Muscle of leg (tissue), 11 donors: ENCODE measurements around the gene EXT2. TPM values are rescaled to one million over a fixed set of nuclear protein-coding genes. Genes with fewer than 3 reads are reported as not detected.

Experiments
- DNase-seq: peaks from one replicate; pipeline ENCODE4 v3.0.0; 2013
- H3K27ac ChIP-seq: one replicate; pipeline ENCODE4 v1.5.1; 2013; ENCODE audit warnings: mild to moderate bottlenecking, low read length, control low read depth
- H3K27me3 ChIP-seq: one replicate; pipeline ENCODE4 v1.6.1; 2013; ENCODE audit warnings: low read length; ENCODE audit not compliant: control insufficient read depth, insufficient read depth
- H3K36me3 ChIP-seq: one replicate; pipeline ENCODE4 v1.6.1; 2013; ENCODE audit warnings: low read length; ENCODE audit not compliant: control insufficient read depth, insufficient read depth
- H3K4me1 ChIP-seq: one replicate; pipeline ENCODE4 v1.6.1; 2013; ENCODE audit warnings: low read length; ENCODE audit not compliant: control insufficient read depth, insufficient read depth
- H3K4me3 ChIP-seq: one replicate; pipeline ENCODE4 v1.5.1; 2013; ENCODE audit warnings: low read length, control low read depth
- H3K9me3 ChIP-seq: replicated peaks from 2 replicates; pipeline ENCODE4 v1.6.1; 2013; ENCODE audit warnings: low read depth, low read length; ENCODE audit not compliant: control insufficient read depth
- WGBS: methylation state at CpG from one replicate; pipeline ENCODE4 v1.1.5; 2013; ENCODE audit warnings: missing lambda C conversion rate; ENCODE audit not compliant: insufficient coverage; 5-methylcytosine and 5-hydroxymethylcytosine counted together
- polyA plus RNA-seq, 8 donors: library from polyadenylated mRNA; unstranded; fragments of 120-200 nt; gene quantifications; one replicate each; pipeline versions ENCODE4 v1.2.1 to v1.2.3, GENCODE V29; 2013; ENCODE audit warnings: inconsistent platforms in 1 of 8, low replicate concordance in 1 of 8; ENCODE audit not compliant: insufficient read length in 8 of 8, insufficient read depth in 1 of 8
- total RNA-seq: library from RNA; stranded (reverse); fragments of 120-200 nt; gene quantifications from one replicate; pipeline ENCODE4 v1.2.4, GENCODE V29; 2013

Gene EXT2
- total and polyA plus RNA-seq, 9 donors, result 44.3 to 66.8 (median 56.2) TPM

DNA sequence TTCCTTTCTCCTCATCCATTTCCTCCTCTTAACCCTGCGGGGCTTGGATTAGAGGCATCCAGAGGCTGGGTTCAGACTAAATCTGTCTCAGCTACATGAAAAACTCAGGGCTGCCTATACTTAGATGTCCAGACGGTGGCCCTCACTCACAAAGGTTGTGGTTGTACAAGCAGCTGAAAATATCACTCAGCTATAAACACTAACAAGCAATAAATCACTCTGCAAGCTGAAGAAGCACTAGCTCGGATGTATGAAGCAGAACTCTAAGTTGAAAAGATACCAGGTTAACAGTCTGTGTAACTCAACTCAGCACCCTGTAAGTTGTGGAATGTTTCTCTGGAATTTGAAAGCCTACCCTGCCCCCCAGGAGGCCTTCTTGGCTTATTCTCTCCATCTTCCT, 82.9 kb downstream of the EXT2 start:
- H3K27me3 ChIP-seq, result no peaks in the 10 kb centered on the region
- DNase-seq, result peak; percentile 66
- WGBS, result 60% methylated on average over 2 of the region's 3 CpGs
- H3K9me3 ChIP-seq, result no peaks in the 10 kb centered on the region
- H3K27ac ChIP-seq, result no peak overlapping the region
- peaks cover 11% of the 10 kb centered on the region for H3K4me1 ChIP-seq
- no peaks in the 10 kb centered on the region for H3K36me3 ChIP-seq
- H3K4me3 ChIP-seq, result no peak overlapping the region

DNA sequence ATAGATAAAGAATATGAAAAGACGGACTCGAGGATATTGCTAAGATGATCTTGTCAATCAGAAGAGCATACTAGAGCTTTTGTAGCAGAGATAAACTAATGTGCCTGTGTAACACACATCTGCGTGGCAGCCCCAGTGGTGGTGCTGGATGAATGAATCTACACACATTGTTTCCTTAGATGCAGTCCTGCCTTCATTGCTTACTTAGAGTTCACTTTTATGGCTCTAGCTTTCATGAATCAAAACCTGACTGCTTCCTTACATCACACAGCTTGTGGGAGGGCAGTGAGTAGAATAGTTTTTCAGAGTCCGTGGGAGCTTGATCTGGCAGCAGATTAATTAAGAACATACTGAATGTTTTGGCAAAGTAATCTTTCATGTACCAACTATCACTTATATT, 83.7 kb downstream of the EXT2 start:
- Histone ChIP-seq H3K9me3 (no peaks in the 10 kb centered on the region), H3K27ac (no peak overlapping the region), H3K4me3 (no peak overlapping the region), H3K36me3 (no peaks in the 10 kb centered on the region), H3K27me3 (no peaks in the 10 kb centered on the region), H3K4me1 (peaks cover 11% of the 10 kb centered on the region)
- 57% methylated on average over 3 of the region's 4 CpGs for WGBS
- DNase-seq, result no peak

DNA sequence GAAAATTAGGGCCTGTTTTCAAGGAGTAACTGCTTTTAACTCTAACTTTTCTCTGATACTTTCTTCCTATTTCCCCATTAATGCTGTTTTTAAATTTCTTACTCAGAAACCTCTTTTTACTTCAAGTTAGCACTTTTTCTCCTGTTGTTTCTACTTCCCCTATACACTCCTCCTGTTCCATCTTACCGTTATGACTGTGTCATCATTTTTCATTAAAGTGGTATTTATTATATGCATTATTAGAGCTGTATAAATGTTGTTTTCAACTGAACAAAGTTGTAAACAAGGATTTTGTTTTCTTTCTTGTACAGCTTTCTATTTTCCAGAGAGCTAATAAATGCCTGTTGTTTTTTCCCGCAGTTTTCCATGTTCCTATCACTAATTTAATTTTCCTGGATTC, 84.6 kb downstream of the EXT2 start:
- 100% methylated on average over 1 of the region's 2 CpGs for WGBS
- H3K9me3 ChIP-seq, result no peaks in the 10 kb centered on the region
- H3K27ac ChIP-seq, result no peak overlapping the region
- no peaks in the 10 kb centered on the region for H3K36me3 ChIP-seq
- peaks cover 11% of the 10 kb centered on the region for H3K4me1 ChIP-seq
- no peaks in the 10 kb centered on the region for H3K27me3 ChIP-seq
- no peak overlapping the region for H3K4me3 ChIP-seq
- no peak for DNase-seq

DNA sequence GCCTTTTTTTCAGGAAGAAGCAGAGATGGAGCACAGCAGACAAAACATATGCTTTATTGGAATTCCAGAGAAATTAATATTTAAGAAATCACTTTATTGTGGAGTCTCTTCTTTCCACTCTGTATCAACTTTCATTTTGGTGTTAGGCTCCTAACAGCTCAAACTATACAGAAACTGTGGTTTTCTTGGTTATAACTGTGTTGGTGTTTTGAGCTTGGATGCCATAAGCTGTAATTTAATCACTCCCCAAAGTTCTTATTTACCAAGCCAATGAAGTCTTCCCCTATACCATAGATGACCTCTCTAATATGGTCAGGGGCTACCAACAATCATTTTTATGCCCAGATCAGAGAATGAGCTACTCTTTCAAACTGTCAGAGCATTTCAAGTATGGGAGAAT, 90.0 kb downstream of the EXT2 start:
- no peak overlapping the region for H3K27ac ChIP-seq
- peaks cover 19% of the 10 kb centered on the region for H3K9me3 ChIP-seq
- no peaks in the 10 kb centered on the region for H3K27me3 ChIP-seq
- H3K36me3 ChIP-seq, result peaks cover 6% of the 10 kb centered on the region
- H3K4me3 ChIP-seq, result no peak overlapping the region
- no peak for DNase-seq
- no peaks in the 10 kb centered on the region for H3K4me1 ChIP-seq

DNA sequence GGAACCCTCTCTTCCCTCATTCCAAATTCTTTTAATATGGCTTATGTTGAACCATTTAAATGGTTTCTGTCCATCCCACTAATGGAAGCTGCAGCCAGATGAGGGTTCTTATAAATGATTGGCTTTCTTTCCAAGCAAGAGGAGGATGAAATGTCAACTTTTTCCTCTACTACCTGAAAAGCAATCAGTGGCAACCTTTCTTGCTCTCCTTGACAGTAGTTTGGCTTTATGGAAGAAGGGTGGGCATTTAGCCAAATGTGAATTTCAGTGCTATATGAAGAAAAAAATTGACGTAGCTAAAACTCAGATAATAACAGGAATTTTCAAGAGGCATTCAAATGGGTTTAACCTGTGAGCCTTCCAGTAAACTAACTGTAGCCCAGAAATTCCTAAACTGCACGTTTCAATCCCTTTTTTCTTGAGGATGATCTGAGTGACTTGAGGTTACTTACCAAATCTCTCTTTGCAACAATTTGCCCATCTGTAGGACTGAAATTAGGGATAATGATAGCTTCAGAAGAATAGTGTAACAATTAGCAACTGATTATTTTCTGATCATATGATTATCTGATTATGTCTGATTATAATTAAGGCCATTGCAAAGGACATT, 90.9 kb downstream of the EXT2 start:
- Histone ChIP-seq H3K9me3 (peaks cover 19% of the 10 kb centered on the region), H3K27ac (no peak overlapping the region), H3K36me3 (peaks cover 6% of the 10 kb centered on the region), H3K4me1 (no peaks in the 10 kb centered on the region), H3K27me3 (no peaks in the 10 kb centered on the region), H3K4me3 (no peak overlapping the region)
- WGBS, result no CpG with 5 or more reads among the region's 2 CpGs
- DNase-seq, result peak; percentile 83

DNA sequence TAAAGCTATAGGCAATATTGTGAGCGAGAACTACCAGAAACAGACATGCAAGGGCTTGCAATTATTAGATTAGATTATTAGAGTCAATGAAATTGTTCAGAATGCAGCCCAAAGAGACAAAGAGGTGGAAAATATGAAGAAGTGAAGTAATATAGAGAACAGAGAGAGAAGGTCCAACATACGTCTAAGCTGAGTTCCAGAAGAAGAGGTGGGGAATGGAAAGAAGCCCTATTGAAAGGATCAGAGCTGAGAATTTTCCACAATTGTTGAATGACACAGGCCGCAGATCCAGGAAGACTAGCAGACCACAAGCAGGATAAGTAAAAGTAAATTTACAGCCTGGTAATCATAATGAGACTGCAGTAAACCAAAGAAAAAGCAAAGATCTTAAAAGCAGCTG, 93.2 kb downstream of the EXT2 start:
- Histone ChIP-seq H3K4me1 (no peaks in the 10 kb centered on the region), H3K27me3 (no peaks in the 10 kb centered on the region), H3K4me3 (no peak overlapping the region), H3K9me3 (peaks cover 19% of the 10 kb centered on the region), H3K27ac (no peak overlapping the region), H3K36me3 (peaks cover 6% of the 10 kb centered on the region)
- DNase-seq, result no peak
- 100% methylated on average over 2 of the region's 3 CpGs for WGBS

DNA sequence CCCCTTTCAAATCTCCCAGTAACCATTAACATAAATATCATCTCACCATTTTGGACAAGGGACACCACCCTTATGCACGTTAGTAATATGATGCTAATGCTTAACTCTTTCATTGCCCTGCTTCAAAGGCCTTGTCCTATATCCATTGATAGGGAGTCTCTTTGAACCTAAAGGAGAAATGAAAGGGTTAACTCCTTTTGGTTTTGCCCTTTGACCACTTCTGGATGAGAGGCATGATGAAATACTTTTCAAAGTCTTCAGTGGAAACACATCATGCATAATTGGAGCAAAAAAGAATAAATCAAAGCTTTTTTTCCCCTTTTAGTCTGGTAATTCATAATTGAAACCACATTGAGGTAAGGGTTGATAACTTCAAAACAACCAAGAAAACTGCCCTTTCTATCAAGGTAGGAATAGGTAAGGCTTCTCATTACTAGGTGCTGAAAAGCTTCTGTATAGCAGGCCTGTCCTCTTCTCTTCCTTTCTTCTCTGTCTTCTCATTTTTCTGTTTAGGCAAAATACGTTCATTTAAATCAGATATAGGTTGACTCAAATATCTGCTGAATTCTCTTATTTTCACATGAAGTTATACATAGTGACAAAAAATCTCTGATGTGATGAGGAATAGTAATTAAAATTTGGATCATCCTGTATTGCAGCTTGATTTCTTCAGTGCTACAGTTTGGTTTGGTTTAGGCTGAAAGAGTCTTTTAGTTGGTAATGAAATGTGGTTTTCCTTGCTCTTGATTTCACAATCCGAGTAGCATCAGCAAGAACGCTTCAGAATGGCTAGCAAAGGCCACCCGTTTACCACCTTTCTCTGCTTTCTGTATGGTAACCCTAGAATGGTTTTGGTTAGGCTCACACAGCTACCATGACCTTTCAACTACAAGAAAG, 94.8 kb downstream of the EXT2 start:
- no CpG with 5 or more reads among the region's 5 CpGs for WGBS
- Histone ChIP-seq H3K27ac (no peak overlapping the region), H3K4me3 (no peak overlapping the region), H3K36me3 (peaks cover 6% of the 10 kb centered on the region), H3K9me3 (peaks cover 19% of the 10 kb centered on the region), H3K27me3 (no peaks in the 10 kb centered on the region), H3K4me1 (no peaks in the 10 kb centered on the region)
- DNase-seq, result no peak

DNA sequence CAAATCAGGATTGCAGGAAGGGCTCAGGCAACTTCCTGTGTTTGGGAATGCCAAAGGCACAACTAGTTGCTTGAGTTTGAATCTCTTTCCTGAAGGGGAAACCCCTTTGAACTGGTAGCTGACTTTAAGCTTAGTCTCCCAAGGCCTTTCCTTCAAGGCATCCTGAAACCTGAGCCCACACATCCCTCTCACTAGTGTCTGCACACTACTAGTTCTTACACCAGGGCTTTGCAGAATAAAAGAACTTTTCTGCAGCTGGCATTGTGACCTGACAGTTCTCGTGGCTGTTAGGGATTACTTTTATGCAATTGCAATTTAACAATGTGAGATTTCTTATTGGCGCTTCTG, 95.4 kb downstream of the EXT2 start:
- peaks cover 6% of the 10 kb centered on the region for H3K36me3 ChIP-seq
- WGBS, result 80% methylated on average over 1 of the region's 2 CpGs
- peaks cover 22% of the 10 kb centered on the region for H3K9me3 ChIP-seq
- H3K27me3 ChIP-seq, result no peaks in the 10 kb centered on the region
- no peak overlapping the region for H3K27ac ChIP-seq
- no peak for DNase-seq
- no peaks in the 10 kb centered on the region for H3K4me1 ChIP-seq
- no peak overlapping the region for H3K4me3 ChIP-seq

DNA sequence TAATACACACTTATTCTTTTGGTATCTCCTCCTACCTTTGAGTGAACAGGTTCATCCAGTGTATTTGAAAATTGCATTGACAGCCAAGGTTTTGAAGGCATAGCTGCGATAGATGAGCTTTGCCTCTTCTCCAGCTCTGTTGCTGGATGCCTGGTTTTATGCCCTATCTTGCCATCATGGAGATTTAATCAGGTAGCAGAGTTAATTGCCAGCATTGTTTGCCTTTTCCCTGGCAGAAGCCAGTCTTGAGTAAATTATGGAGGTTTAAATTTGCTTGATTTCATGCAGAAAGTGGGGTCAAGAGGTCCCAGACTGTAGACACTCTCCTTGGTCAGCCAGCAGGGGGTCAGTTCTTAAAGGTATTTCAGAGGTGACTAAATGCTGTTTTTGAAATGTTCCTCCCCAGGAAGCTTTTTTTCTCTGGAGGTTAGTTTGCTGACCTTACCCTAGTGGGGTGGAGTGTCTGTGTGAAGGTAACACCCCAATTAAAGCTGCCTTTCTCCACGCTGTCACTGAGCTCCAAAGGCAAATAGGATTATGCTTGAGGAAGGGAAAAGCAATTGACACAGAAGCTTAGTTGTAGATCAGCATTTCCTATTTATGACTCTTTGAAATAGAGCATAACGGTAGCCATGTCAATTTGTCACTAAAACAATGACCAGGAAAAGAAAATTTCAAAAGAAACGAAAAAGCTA, 96.0 kb downstream of the EXT2 start:
- Histone ChIP-seq H3K4me1 (no peaks in the 10 kb centered on the region), H3K27me3 (no peaks in the 10 kb centered on the region), H3K4me3 (no peak overlapping the region), H3K27ac (no peak overlapping the region), H3K36me3 (peaks cover 6% of the 10 kb centered on the region), H3K9me3 (peaks cover 22% of the 10 kb centered on the region)
- no peak for DNase-seq
- WGBS, result 89% methylated on average over 1 of the region's 4 CpGs

DNA sequence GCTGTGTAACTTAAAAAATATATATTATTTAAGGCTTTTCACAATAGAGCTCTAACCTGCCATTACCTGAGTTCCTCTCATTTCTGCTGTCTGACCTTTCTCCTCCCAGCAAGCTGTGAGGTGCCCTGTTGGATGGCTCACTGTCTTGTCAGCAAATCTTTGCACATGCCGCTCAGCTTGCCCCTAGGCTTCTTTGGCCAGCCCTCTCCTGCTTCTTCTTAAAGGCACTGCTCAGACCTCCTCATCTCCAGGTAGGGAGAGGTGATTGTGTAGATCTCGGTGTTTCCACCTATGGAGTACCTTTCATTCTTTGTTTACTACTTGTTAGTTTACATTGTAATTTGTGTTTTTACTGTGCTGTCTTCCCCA, 96.5 kb downstream of the EXT2 start:
- no peak overlapping the region for H3K4me3 ChIP-seq
- H3K9me3 ChIP-seq, result peaks cover 22% of the 10 kb centered on the region
- no peak for DNase-seq
- peaks cover 9% of the 10 kb centered on the region for H3K36me3 ChIP-seq
- no peak overlapping the region for H3K27ac ChIP-seq
- H3K27me3 ChIP-seq, result no peaks in the 10 kb centered on the region
- WGBS, result no CpG with 5 or more reads among the region's 2 CpGs
- H3K4me1 ChIP-seq, result no peaks in the 10 kb centered on the region
